ENCODE data around the gene KRTAP4-12. TPM values are rescaled to one million over a fixed set of nuclear protein-coding genes. Genes with fewer than 3 reads are reported as not detected.
"Not testable (repeated sequence)": the region's sequence is repeated elsewhere in the genome, so short reads cannot be mapped to it uniquely, and the experiment has no call there.

KRTAP4-12 gene
- total RNA-seq, 1 donor from 2014 or later, result not detected

DNA sequence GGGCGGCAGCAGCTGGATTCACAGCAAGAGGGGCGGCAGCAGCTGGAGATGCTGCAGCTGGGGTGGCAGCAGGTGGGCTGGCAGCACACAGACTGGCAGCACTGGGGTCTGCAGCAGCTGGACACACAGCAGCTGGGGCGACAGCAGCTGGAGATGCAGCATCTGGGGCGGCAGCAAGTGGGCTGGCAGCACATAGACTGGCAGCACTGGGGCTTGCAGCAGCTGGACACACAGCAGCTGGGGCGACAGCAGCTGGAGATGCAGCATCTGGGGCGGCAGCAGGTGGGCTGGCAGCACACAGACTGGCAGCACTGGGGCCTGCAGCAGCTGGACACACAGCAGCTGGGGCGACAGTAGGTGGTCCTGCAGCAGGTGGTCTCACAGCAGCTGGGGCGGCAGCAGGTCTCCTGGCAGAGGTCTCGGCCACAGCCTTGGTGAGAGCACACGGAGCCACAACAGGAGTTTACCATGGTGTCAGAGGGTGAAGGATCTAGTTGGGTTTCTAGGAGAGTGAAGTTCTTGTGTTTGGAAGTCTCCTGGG, 6.1 kb downstream of the KRTAP4-12 start, which contains the start of gene KRTAP4-11:
Gene KRTAP4-11 (minus strand): TSS at position 528 of the 541 bp plus-strand sequence. CDS start 58 bp downstream, at position 470.
- H3K27me3 Mint-ChIP-seq; H3K36me3 Mint-ChIP-seq (ENCODE audit: low read depth); DNase-seq; H3K4me1 Mint-ChIP-seq; H3K27ac Mint-ChIP-seq; intact Hi-C loops (cut with micrococcal nuclease); H3K4me3 Mint-ChIP-seq; H3K9me3 Mint-ChIP-seq: not testable (repeated sequence)

DNA sequence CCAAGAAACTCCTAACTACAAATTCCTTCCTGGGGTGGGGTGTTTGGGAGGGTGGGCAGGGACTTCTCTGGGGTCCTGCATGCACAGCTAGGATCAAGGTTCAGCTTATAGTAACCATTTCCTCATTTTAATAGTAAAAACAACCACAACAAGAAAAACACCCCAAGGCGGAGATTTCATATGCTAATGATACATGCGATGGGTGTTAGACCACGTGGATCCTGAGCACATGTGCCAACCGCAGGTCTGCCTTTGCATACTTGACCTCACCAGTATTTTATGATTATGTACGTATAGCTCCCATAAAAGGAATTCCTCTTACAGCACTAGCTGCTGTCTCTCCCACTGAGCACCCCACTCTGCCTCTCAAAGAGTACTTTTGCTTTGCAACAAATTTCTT, 7.7 kb downstream of the KRTAP4-12 start:
- DNase-seq, result no peak
- intact Hi-C loops (cut with micrococcal nuclease), result no loop called here
- H3K4me3 Mint-ChIP-seq, result no peak overlapping the region
- no peak overlapping the region for H3K27ac Mint-ChIP-seq
- H3K4me1 Mint-ChIP-seq, result peaks cover 3% of the 10 kb centered on the region
- peaks cover 4% of the 10 kb centered on the region for H3K9me3 Mint-ChIP-seq
- no peaks in the 10 kb centered on the region for H3K36me3 Mint-ChIP-seq (ENCODE audit: low read depth)
- peaks cover 3% of the 10 kb centered on the region for H3K27me3 Mint-ChIP-seq

DNA sequence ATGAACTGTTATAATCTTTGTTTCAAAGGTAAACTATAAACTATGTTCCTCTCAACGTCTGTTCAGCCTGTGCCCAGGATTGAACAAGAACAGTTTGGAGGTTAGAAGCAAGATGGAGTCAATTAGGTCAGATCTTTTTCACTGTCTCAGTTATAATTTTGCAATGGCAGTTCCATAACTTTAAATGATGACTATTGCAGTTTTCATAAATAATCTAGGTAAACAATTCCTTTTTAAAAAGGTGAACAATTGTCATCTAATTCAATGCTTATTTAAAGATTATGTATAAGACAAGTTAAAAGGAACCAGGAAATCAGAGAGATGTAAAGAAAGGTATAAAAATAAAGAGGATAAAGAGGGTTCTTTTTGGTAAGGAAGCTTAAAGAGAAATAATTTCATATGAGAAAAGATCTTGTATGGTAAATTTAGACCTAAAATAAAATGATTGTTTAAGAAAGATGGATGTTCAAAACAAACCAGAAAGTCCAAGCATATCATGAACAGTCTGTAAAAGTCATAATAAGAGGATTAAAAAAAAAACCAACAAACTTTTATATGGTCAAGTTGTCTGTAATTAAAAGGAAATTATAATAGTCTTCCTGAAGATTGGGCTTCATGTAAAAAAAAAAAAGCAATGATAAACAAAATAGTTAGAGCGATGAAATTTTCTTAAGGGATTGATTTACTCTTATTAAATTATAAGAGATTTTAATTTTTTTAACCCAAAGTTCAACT, 12.7 kb downstream of the KRTAP4-12 start:
- no peak overlapping the region for H3K4me3 Mint-ChIP-seq
- H3K36me3 Mint-ChIP-seq (ENCODE audit: low read depth), result no peaks in the 10 kb centered on the region
- no peaks in the 10 kb centered on the region for H3K4me1 Mint-ChIP-seq
- no peak overlapping the region for H3K27ac Mint-ChIP-seq
- DNase-seq, result no peak
- H3K27me3 Mint-ChIP-seq, result peaks cover 6% of the 10 kb centered on the region
- intact Hi-C loops (cut with micrococcal nuclease), result no loop called here
- peaks cover 4% of the 10 kb centered on the region for H3K9me3 Mint-ChIP-seq

DNA sequence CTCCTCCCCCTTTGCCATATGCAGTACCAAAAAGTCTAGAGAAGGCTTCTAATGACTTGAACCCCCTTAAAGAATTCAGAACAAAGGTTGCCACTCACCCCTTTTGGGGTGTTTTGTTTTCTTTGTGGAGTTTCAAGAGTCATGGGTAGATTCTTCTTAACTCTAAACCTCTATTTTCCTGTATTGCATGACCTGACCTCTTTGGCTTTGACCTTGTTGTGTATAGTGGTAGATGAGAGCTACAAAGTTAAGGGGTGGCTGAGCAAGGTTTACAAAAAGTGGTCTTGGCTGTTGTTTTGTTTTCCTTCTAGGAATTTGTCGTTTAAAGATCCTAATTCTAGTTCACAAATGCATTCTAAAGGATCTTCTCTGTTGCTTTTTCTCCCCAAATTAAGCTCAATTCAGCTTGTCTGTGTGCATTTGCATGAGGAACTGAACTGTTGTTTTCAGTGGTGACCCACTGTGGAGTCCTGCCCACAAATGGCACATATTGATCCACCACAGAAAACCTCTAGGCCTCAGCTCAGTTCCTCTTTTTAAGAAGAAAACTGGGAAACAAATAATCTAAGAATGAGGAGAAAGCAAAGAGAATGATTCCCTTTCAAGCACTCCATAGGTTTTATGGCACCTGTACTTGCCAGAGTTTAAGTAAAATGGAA, 15.1 kb downstream of the KRTAP4-12 start:
- H3K4me3 Mint-ChIP-seq; H3K27ac Mint-ChIP-seq; H3K36me3 Mint-ChIP-seq (ENCODE audit: low read depth); H3K27me3 Mint-ChIP-seq; intact Hi-C loops (cut with micrococcal nuclease); DNase-seq; H3K4me1 Mint-ChIP-seq; H3K9me3 Mint-ChIP-seq: not testable (repeated sequence)

- no peaks in the 10 kb centered on the region for H3K4me1 Mint-ChIP-seq
- intact Hi-C loops (cut with micrococcal nuclease), result no loop called here
- no peak overlapping the region for H3K4me3 Mint-ChIP-seq
These were observed 16.0 kb downstream of the KRTAP4-12 start for GRCh38 chr17:41107941-41108450.

GRCh38 chr17:41105347-41105746, 18.6 kb downstream of the KRTAP4-12 start, which contains the start of gene KRTAP4-9:
KRTAP4-9 (plus strand) TSS chr17:41105389; CDS start chr17:41105389, 0 bp downstream.
- H3K4me1 Mint-ChIP-seq; H3K9me3 Mint-ChIP-seq; H3K4me3 Mint-ChIP-seq; H3K36me3 Mint-ChIP-seq (ENCODE audit: low read depth); DNase-seq; H3K27me3 Mint-ChIP-seq; H3K27ac Mint-ChIP-seq; intact Hi-C loops (cut with micrococcal nuclease): not testable (repeated sequence)

More at GRCh38 chr17:41107941-41108450, 16.0 kb downstream of the KRTAP4-12 start:
- H3K27ac Mint-ChIP-seq, result no peak overlapping the region
- no peak for DNase-seq
- H3K36me3 Mint-ChIP-seq (ENCODE audit: low read depth), result no peaks in the 10 kb centered on the region
- H3K27me3 Mint-ChIP-seq, result peaks cover 9% of the 10 kb centered on the region
- peaks cover 4% of the 10 kb centered on the region for H3K9me3 Mint-ChIP-seq

- peaks cover 13% of the 10 kb centered on the region for H3K27me3 Mint-ChIP-seq
- H3K4me1 Mint-ChIP-seq; H3K9me3 Mint-ChIP-seq; H3K27ac Mint-ChIP-seq; H3K4me3 Mint-ChIP-seq; H3K36me3 Mint-ChIP-seq (ENCODE audit: low read depth); intact Hi-C loops (cut with micrococcal nuclease); DNase-seq: not testable (repeated sequence)
These were observed 19.5 kb downstream of the KRTAP4-12 start for GRCh38 chr17:41104386-41105038.

DNA sequence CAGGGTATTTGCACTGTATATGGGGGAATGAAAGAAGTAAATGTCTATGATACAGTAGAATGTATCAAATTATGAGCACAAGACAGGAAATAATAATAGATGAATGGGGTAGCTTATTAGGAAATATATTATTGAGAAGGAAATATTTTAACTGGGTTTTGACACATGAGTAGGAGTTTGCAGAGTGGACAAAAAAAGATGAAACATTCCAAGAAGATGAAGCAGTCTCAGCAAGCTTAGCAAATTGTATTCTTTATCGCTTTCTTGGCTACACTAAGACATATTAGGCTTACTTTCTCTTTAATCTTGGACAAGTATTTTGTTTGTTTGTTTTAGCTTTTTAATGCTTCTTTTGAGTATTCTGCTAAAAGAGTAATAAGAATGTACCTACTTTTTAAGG, 20.1 kb downstream of the KRTAP4-12 start:
- no peak for DNase-seq
- H3K9me3 Mint-ChIP-seq, result peaks cover 4% of the 10 kb centered on the region
- H3K4me3 Mint-ChIP-seq, result no peak overlapping the region
- H3K27ac Mint-ChIP-seq, result no peak overlapping the region
- no peaks in the 10 kb centered on the region for H3K4me1 Mint-ChIP-seq
- intact Hi-C loops (cut with micrococcal nuclease), result no loop called here
- H3K27me3 Mint-ChIP-seq, result peaks cover 13% of the 10 kb centered on the region
- no peaks in the 10 kb centered on the region for H3K36me3 Mint-ChIP-seq (ENCODE audit: low read depth)

DNA sequence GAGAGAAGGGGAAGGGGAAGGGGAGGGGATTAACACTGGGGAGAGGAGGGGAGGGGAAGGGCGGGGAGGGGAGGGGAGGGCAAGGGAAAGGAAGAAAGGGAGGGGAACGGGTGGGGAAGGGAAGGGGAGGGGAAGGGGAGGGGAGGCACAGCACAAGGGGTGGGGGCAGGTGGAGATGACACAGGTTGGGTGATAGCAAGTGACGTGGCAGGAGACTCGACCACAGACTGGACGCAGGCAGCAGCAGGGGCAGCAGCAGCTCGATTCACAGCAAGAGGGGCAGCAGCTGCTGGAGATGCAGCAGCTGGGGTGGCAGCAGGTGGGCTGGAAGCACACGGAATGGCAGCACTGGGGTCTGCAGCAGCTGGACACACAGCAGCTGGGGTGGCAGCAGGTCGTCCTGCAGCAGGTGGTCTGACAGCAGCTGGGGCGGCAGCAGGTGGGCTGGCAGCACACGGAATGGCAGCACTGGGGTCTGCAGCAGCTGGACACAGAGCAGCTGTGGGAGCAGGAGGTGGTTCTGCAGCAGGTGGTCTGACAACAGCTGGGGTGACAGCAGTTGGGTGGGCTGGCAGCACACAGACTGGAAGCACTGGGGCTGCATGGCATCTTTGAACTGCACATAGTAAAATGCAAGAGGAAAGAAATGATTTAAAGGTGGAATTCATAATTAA, 22.3 kb downstream of the KRTAP4-12 start, which contains the start of gene KRTAP4-16:
Gene KRTAP4-16 (minus strand): TSS at position 624 of the 674 bp plus-strand sequence. CDS start 0 bp downstream, at position 624.
- DNase-seq, result no peak
- Mint-ChIP-seq H3K27ac (no peak within 1 kb of the TSS), H3K9me3 (no peaks in the 10 kb centered on the region), H3K36me3 (ENCODE audit: low read depth) (no peaks in the 10 kb centered on the region), H3K4me1 (no peaks in the 10 kb centered on the region), H3K27me3 (peaks cover 14% of the 10 kb centered on the region), H3K4me3 (no peak within 1 kb of the TSS)
- intact Hi-C loops (cut with micrococcal nuclease), result no loop called here

DNA sequence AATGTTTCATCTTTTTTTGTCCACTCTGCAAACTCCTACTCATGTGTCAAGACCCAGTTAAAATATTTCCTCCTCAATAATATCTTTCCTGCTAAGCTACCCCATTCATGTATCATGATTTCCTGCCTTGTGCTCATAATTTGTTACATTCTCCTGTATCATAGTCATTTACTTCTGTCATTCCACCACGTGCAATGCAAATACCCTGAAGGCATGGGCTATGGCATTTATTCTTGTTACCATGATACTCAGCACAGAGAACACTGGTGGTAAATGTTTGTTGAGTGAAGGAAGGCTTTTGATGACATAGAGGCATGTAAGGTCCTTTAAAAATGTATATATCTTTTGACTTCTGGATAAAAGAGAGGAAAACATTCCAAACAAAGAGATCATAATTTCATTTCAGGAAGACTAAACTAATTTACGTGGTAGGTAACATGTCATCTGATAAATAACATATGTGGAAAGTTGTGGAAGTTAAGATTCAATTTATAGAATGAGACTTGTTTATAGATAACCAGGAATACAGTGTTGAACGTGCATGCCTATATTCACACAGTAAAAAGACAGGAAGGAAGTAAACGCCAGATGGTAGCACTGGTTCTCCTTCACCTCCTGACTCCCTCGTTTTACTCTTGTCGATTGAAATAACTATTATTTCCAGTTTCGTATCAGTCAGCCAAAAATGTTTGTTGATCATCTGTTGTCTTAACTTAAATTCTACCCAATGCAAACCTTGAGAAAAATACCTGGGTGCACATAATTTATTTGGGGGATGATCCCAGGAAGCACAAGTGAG, 24.1 kb downstream of the KRTAP4-12 start:
- H3K9me3 Mint-ChIP-seq; DNase-seq; H3K4me3 Mint-ChIP-seq; H3K4me1 Mint-ChIP-seq; intact Hi-C loops (cut with micrococcal nuclease); H3K27ac Mint-ChIP-seq; H3K36me3 Mint-ChIP-seq (ENCODE audit: low read depth): not testable (repeated sequence)
- H3K27me3 Mint-ChIP-seq, result peaks cover 15% of the 10 kb centered on the region

DNA sequence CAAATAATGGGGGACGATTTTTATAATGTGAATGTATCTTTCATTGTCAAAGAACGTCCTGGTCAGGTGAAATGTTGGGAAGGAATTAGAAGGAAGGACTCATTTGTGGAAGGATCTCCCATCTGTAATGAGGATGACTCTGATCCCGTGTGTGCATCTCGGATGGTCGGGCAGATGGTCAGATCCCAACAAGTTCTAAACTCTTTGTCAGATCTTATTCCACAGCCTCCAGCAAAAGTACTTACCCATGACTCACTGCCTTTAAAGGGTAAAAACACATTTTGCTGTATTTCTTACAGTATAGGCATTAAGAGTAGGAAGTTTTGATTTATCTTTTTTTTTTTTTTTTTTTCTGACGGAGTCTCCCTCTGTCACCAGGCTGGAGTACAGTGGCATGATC, 25.5 kb downstream of the KRTAP4-12 start:
- no peak for DNase-seq
- no peaks in the 10 kb centered on the region for H3K4me1 Mint-ChIP-seq
- no peak overlapping the region for H3K27ac Mint-ChIP-seq
- intact Hi-C loops (cut with micrococcal nuclease), result no loop called here
- H3K9me3 Mint-ChIP-seq, result no peaks in the 10 kb centered on the region
- H3K4me3 Mint-ChIP-seq, result no peak overlapping the region
- peaks cover 11% of the 10 kb centered on the region for H3K27me3 Mint-ChIP-seq
- no peaks in the 10 kb centered on the region for H3K36me3 Mint-ChIP-seq (ENCODE audit: low read depth)

DNA sequence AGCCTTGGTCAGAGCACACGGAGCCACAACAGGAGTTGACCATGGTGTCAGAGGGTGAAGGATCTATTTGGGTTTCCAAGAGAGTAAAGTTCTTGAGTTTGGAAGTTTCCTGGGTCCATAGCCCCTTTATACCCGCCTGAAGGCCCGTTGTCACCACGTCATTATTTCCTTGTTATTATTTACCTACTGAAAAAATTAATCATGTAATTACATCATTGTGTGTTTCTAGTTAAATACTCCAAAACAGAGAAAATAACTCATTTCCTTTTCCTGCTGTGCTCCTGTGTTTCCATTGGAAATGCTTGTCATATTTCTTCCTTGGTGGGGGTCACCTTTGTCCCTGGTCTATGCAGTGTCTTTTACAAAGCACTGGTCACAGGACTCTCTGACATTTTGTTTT, 25.9 kb downstream of the KRTAP4-12 start, which contains the start of gene KRTAP4-8:
Gene KRTAP4-8 (minus strand): TSS at position 101 of the 400 bp plus-strand sequence. CDS start 58 bp downstream, at position 43.
- H3K4me1 Mint-ChIP-seq, result no peaks in the 10 kb centered on the region
- H3K9me3 Mint-ChIP-seq, result no peaks in the 10 kb centered on the region
- peaks cover 10% of the 10 kb centered on the region for H3K27me3 Mint-ChIP-seq
- intact Hi-C loops (cut with micrococcal nuclease), result no loop called here
- no peak within 1 kb of the TSS for H3K4me3 Mint-ChIP-seq
- H3K27ac Mint-ChIP-seq, result no peak within 1 kb of the TSS
- DNase-seq, result no peak
- no peaks in the 10 kb centered on the region for H3K36me3 Mint-ChIP-seq (ENCODE audit: low read depth)

Measured in activated CD4-positive, alpha-beta T cell treated with anti-CD3 and anti-CD28 coated beads, Interleukin-2, amount 10 ng/mL, durations not matched to agents 24 days and 14 days (primary cell).